Measurements from ENCODE around the gene KIFAP3.
A peak's percentile ranks its signal among the peaks of the same experiment; 100 is the strongest.
"Not testable (repeated sequence)": the region's sequence is repeated elsewhere in the genome, so short reads cannot be mapped to it uniquely, and the experiment has no call there.

KIFAP3 gene

DNA sequence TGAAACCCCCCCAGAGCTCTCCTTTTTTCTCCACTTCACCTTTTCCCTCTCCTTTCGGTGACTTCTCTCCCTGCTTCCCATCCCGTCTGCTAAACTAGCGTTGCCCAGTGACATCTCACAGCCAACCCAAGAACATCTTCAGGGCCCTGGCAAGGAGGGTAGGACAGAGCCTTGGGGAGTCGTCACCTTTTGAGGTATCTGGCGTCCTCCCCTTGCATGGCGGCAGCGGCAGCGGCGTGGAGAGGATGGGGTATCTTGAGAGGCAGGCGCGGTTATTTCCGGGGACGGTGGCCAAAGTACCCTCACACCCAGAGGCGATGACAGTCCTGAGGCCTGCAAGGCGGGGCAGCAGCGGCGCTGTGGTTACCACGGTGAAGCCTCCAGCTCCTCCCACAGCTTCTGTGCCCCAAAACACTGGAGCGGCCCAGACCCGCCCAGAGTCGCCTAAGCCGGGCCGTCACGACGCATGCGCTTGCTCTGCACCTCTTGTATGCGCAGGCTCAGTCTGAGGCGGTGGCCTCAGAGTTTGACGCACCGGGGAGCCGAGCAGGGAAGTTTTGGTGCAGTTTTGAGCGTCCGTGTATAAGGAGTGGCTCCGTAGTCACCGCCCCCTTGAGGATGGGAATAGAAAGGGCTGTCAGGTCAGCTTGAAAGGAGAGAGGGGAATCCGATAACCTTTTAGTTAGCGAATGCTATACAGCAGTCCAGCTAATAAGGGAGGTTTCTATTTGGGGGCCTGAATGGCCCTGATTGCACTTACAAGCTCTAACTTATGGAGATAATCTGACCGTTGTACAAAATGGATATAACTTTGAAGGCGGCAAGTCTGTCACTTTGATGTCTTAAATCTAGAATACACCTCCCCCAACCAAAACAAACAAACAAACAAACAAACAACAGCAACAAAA, at the start of gene KIFAP3:
KIFAP3 (minus strand) TSS at position 446 of the 908 bp plus-strand sequence; CDS start at position 218, 228 bp downstream.
- DNase-seq, result peak; percentile 97

DNA sequence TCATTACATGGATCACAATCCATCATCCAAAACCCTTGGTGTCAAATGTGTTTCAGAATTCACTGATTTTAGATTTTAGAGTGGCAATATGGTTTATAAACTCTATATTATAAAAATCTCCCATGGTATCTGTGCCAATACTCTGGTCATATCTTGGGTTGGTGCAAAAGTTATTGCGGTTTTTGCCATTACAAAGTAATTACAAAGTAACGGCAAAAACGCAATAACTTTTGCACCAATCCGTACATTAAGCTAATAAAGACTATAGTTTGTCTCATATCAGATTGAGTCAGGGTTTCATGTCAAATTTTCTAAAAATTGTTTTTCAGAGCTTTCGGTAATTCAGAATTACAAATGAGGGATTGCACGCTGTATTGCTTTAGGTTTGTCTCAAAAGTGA, 47.9 kb upstream of the KIFAP3 start:
- DNase-seq, result no peak

DNA sequence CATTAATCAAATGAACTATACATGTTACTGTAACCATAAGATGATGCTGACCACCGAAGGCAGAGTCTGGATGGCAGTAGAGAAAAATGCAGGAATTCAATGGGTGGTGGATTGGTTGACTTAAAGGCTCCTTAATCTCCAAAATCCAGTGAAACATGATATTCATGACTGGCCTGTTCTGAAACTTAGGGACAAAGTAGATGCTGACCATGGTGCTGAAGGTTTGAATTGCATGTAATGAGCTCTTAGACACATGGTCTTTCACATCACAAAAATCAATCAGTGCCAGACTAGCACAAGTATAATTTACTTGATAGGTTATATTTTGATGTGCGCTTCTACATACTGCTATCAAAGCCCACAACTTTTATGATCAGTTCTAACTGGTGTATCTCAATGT, 40.4 kb upstream of the KIFAP3 start:
- no peak for DNase-seq

DNA sequence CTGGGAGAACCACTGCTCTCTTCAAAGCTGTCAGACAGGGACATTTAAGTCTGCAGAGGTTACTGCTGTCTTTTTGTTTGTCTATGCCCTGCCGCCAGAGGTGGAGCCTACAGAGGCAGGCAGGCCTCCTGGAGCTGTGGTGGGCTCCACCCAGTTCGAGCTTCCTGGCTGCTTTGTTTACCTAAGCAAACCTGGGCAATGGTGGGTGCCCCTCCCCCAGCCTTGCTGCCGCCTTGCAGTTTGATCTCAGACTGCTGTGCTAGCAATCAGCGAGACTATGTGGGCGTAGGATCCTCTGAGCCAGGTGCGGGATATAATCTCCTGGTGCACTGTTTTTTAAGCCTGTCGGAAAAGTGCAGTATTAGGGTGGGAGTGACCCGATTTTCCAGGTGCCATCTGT, 38.6 kb upstream of the KIFAP3 start:
- not testable (repeated sequence) for DNase-seq

DNA sequence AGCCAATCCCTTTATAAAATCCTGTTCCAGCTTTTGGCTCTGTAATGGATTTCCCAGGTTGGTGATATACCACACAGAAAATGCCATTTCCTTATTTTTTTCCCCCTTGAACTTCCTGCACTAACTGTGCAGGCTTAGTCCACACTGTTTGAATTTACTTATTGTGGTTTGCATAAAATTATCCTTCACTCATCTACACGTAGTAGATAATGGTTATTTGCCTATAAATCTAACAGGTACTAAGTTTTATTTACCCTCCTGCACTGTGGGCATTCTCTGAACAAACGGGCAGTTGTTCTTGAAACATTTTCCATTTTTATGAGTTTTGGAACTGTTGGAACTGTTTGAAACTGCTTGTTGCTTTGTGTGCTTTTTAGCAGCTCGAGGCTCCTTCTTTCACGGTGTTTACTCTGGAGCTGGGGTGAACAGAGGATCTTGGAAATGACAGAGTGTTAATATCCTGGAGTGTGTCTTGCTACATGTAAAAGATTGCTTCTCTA, 23.0 kb upstream of the KIFAP3 start:
- no peak for DNase-seq

DNA sequence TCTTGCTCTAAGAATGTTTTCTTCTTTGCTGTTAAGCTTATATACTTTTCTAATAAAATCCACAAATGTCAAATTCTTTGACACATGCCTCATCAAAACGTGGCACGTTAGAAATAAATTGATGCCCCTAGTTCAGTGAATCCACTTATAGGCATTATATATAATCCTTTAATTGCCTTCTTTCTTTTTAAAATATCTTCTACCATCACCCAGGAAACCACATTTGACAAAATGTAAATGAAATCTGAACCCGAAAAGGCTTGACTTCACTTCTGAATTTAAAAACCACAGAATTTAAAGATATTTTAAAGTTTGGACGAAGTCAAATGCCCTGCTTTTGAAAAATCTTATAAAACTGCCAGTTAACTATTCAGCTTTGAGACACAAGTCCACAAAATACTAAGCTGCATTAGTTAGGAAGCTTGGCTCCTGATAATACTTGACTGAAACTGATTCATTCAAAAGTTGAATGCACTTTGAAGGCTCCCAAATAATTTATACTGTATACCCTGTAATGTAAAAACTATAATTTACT, 22.4 kb upstream of the KIFAP3 start:
- DNase-seq, result no peak

DNA sequence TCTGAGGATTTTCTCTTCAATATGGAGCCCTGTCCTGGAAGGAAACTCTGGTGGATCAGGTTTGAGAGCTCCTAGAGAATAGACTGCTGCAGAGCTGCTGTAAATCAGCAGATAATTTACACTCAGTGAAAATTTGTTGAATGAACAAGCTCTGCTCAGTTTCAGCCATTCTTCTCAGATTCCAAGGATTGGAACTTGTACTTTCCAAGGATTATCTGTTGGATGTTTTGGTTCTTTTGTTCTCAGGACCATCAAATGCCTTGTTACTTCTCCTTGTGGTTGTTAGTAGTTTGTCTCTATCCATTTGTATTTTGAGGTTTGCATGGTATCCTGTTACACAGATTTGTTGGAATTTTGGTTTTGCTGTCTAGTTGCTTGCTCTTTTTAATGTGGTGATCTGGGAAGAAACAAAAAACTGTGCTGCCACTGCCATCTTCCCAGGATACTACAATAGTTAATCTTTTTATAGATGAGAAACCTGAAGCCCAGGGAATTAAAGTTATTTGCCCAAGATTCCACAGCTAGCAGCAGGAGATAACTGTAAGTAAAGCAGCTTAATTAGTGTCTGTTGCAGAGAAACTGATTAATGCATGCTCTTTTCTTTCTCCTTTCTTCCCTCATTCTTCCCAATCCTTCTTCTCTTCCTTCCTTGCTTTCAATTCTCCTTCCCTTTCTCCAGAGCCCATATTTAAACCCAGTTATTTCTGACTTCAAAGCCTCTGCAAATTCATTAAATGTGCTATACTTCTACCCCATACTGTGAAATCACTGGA, 21.7 kb upstream of the KIFAP3 start:
- DNase-seq, result no peak

DNA sequence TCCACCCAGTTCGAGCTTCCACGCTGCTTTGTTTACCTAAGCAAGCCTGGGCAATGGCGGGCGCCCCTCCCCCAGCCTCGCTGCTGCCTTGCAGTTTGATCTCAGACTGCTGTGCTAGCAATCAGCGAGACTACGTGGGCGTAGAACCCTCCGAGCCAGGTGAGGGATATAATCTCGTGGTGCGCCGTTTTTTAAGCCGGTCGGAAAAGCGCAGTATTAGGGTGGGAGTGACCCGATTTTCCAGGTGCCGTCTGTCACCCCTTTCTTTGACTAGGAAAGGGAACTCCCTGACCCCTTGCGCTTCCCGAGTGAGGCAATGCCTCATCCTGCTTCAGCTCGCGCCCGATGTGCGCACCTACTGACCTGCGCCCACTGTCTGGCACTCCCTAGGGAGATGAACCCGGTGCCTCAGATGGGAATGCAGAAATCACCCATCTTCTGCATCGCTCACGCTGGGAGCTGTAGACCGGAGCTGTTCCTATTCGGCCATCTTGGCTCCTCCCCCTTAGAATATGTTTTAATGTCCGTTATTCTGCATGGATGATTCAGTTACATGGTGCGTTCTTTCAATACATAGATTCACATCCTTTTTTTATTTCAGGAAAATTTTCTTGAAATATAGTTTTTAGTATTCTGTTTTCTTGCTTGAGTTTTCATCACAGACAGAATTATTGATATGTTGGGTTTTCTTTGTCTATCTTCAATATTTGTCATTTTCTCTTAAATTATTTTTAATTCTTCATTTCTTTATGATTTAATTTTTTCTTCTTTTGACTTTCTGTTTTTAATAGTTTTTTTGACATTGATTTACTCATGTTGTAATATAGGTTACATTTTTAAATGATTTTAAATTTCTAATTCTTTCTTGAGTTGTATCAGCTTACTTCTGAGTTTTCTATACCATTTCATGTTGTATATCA, 20.5 kb upstream of the KIFAP3 start:
- not testable (repeated sequence) for DNase-seq

DNA sequence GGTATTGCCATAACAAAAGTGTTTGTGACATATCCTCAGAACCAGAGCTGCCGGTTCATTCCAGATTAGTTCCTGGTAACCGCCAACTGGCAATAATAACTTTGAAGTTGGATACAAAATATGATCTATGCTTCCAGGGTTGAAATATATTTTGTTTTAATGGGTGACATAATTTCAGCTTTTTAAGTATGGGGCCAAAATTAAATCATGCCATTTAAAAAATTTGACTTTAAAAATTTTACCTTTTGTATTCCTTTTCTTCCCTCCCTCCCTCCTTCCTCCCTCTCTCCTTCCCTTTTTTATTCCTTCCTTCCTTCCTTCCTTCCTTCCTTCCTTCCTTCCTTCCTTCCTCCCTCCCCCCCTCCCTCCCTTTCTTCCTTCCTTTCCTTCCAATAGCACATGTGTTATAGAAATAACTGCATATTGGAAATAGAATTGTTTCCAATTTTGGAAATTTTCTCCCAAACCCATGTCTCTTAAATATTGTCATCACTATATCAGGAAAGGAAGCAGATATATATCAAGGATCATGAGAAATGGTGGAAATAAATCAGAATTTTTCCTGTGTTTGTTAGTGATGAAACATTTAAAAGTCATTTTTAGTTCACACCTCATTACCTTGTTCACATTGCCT, 12.0 kb upstream of the KIFAP3 start:
- no peak for DNase-seq

DNA sequence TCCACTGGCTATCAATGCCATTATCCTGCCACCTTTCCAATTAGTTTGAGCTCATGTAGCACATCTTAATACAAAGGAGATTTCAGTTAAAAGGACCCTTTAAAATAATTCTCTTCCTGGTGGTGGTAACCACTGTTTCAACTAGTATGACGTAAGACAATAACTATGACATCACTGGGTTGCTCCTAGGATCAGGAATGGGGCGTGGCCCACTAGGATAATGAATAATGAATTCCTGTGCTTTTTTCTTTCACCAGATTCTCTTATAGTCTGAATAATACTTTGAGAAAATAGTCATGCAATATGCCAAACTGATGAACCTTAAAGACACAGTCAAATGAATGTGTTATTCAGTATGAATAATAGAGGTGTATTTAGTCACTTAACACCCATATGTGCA, 10.6 kb upstream of the KIFAP3 start:
- DNase-seq, result no peak

DNA sequence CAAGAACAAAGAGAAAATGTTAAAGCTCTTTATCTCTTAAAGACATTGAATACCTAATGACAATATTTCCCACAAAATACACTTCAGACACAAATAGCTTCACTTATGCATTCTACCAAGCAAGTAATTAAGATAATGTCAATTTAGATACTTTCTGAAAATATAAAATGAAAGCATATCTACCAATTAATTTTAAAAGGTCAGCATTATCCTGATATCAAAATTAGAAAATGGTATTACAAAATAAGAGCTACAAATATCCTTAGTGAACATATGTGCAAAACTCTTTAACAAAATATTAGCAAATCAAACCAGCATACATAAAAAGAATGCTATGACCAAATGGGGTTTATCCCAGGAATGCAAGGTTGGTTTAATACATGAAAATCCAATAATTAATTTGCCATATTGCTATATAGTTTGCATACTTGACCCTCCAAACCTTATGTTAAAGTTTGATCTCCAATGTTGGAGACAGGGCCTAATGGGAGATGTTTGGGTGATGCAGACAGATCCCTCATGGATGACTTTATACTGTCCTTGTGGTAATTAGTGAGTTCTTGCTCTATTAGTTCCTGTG, 4.2 kb upstream of the KIFAP3 start:
- no peak for DNase-seq

DNA sequence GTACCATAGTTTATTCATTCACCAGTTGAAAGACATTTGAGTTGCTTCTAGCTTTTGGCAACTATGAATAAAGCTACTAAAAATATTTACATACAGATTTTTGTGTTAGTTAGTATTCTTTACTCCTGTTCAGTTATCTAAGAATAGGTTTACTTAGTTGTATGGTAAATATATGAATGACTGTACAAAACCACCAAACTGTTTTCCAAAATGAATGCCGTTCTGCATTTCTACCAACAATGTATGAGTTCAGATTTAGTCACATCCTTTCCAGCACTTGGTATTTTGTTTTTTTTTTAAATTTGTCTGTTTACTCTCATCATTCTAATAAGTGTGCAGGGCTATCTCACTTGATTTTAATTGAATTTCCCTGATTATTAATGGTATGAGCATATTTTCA, 3.4 kb upstream of the KIFAP3 start:
- no peak for DNase-seq

DNA sequence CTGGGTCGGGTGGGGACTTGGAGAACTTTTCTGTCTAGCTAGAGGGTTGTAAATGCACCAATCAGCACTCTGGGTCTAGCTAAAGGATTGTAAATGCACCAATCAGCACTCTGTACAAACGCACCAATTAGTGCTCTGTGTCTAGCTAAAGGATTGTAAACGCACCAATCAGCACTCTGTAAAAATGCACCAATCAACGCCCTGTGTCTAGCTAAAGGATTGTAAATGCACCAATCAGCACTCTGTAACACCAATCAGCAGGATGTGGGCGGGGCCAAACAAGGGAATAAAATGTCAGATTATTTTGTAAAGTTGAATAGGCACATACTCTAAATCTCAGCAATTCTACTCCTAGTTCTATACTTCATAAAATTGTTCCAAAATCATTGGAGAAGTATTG, 2.5 kb upstream of the KIFAP3 start:
- DNase-seq, result not testable (repeated sequence)

DNA sequence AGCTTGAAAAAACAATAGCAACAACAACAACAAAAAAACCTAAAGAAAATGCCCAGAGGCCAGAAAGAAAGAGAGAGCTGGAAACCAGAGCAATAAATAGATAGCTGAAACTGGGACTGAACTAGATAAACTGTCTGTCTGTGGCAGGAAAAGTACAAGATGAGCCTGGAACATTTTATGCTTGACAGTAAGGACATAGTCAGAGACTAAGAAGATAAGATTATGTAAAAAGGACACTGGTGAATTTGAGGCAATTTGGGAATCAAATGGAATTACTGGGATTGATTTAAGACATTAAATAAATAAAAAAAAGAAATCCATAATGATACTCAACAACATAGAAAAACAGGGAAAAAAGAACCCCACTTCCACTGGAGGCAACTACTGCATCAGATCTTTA, 1.7 kb upstream of the KIFAP3 start:
- no peak for DNase-seq

DNA sequence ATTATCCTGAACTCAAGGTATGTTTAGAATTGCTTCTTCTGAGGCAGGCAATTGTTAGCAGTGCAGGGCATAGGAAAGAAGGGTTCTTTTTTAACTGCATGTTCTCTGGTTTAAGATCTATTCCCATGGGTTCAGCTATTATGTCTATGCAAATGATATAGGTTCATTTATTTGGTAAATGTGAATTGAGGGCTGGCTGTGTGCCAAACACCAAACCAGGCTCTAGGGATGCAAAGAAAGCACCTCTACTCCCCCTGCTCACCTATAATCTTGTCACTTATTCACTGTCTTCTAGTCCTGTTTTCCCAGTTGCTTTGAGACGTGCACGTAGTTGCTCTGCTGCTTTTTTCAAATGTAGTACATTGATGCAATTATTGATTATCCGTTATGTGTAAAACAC, 691 bp upstream of the KIFAP3 start:
- DNase-seq, result no peak

DNA sequence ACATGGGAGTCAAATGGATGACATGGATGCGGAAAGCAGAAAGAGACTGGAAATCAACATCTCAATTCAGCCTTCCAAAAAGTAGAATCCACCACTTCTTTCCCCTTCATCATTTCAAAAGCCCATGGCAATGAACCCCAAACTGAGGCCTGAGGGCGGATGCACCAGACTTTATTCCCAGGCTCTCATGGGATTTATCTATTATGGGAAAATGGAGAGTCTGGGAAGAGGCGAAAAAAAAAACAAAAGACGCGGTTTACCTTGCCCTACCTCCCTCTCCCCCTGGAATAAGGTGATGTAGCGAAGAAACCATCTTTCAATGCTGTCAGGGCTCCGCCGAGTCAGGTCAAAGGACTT, 624 bp downstream of the KIFAP3 start:
- no peak for DNase-seq

DNA sequence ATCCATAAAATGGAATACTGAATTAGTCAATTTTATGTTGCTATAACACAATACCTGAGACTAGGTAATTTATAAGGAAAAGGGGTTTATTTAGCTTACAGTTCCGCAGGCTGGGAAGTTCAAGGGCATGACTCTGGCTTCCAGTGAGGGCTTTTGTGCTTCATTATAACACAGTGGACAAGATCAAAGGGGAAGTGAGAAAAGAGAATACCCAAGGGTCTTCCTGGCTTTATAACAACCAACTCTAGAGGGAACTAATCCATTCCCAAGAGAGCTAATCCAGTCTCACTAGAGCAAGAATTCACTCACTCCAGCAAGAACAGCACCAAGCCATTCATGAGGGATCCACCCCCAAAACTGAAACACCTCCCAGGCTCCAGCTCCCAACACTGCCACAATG, 3.1 kb downstream of the KIFAP3 start:
- no peak for DNase-seq

DNA sequence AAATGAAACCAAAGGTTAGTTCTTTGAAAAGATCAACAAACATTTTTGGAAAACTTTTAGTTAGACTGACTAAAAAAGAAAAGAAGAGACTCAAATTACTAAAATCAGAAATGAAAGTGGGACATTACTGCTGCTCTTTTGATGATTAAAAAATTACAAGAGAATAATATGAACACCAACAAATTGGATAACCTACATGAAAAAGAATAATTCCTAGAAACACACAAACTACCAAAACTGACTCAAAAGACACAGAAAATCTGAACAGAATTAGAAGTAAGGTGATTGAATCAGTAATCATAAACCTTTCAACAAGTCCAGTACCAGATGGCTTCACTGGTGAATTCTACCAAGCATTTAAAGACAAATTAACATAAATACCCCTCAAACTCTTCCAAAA, 5.6 kb downstream of the KIFAP3 start:
- DNase-seq, result no peak

DNA sequence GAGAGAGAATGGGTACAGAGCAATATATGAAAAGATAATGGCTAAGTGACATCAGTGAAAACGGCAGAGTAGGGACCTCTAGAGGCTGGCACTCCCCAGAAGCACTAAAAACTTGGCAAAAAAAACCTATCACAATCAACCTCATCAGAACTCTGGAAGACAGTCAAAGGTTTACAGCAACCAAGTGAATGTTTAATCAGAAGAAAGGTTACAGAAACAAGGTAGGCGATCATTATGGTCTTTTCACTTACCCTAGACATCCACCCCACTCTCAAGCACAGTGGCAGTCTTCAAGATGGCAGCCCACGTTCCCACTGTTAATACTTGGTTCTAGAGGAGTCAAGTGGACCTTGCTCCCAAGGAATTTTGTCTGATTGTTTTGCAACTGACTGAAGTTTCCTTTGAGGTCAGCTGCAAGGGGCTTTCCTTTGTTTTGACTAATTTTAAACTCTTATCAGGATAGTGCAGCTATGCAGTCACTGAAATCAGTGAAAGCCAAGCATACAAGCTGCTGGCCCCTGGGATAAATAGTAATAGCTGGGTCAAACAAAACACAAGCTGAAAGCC, 7.2 kb downstream of the KIFAP3 start:
- no peak for DNase-seq

DNA sequence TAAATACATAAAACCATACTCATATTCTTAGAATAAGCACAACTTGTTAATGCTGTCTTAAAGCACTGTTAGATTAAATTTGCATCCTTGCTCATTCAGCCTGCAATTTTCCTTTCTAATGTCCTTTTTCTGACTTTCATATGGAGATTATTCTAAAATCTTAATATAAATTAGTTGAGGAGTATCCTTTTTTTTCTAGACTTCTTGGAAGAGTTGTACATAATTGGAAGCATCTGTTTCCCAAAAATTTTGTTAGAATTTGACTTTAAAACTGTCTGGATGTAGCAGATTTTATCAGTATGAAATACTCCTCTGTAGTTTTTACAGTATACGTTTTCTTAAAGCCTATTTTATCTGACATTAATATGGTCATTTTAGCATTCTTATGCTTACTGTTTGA, 9.7 kb downstream of the KIFAP3 start:
- no peak for DNase-seq

DNA sequence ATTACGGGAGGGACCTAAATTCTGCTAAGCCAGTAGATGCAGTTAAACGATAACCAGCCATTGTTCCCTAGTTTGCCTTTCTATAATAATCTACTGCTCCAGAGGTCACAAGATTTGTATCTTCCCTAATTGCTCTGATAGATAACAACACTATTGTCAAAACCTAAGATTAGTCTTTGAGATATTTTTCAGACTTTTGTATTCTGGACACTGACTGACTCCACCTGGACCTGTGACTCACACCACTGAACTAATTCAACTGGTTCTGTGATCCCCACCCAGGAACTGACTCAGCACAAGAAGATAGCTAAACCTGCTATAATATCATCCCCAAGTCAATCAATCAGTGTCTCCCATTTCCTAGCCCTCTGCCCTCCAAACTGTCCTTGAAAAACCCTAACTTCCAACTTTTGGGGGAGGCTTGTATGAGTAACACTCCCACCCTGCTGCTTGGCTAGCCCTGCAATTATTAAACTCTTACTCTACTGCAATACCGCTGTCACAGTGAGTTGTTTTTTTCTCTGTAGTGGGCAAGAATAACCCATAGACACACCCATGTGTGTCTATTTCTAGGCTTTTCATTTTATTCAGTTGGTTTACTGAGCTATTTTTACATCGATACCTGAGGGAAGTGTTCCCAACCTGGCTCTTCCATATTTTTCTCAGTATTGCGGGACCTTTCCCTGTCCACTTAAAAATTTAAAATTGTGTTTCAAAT, 11.2 kb downstream of the KIFAP3 start:
- DNase-seq, result no peak

All from SIG-M5 (cell line).